ENCODE results near the gene DCX. TPM values are rescaled to one million over a fixed set of nuclear protein-coding genes. Genes with fewer than 3 reads are reported as not detected.

The DCX gene
- total and polyA plus RNA-seq, 9 of the 15 experiments (the other 6 are each of a cell fraction or from before 2014, with no cell fraction given), result not detected

DNA sequence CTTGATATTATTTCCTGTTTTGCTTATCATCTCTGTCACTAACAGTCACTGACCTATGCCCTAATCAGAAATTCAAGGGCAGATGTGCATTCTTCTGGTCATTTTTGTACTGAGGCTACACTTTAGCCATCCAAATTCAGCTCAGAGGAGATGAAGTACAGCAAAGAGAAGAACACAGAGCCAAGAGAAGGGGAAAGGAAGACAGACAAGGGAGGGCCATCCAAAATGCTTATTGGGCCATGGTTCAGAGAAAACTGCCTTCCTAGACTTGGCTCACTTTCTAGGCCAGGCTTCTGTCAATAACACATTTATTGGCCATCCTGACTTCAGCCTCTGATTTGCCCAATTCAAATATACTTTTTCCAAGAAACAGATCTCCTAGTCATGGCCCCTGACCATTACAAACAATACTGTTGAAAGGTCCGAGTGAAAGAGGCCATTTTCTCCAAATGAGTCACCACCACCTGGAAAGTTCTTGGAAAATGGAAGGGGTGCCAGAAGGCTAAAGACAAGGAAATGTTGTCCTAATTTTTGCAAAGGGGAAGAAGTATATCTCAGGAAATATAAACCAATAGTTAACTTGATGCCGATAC, 56.4 kb downstream of the DCX start:
- DNase-seq (ENCODE audit: extremely low read depth in 1 of 4, low spot score in 3 of 4) (no peak), FAIRE-seq (no peak), ATAC-seq (no peak)
- POLR2A ChIA-PET, result interaction anchor here (0.6 kb wide), 1 partner anchor 60 kb away, joined by 3 read pairs; no protein-coding TSS in a partner anchor
- no peaks in the 10 kb centered on the region for H3K36me3 ChIP-seq (ENCODE audit: control insufficient read depth, insufficient read depth, low read length)
- H3K9me1 ChIP-seq (ENCODE audit: control insufficient read depth, insufficient read depth, low read length), result no peaks in the 10 kb centered on the region
- H2AFZ ChIP-seq (ENCODE audit: low read depth, low read length), result no peak overlapping the region
- no peaks in the 10 kb centered on the region for H3K79me2 ChIP-seq (ENCODE audit: control insufficient read depth, insufficient read depth, low read length)
- H3K4me1 ChIP-seq (replicated peaks in 1 of 2; ENCODE audit: control insufficient read depth in 2 of 2, insufficient read depth in 2 of 2, low read length in 2 of 2), result no peaks in the 10 kb centered on the region
- H3K4me3 ChIP-seq, result no peak overlapping the region
- 0% methylated on average over 2 of the region's 2 CpGs for WGBS (ENCODE audit: insufficient coverage, low coverage, missing lambda C conversion rate)
- no peaks in the 10 kb centered on the region for H3K27me3 ChIP-seq (ENCODE audit: control insufficient read depth in 2 of 2, insufficient read depth in 2 of 2, low read length in 2 of 2)
- no peak overlapping the region for H3K27ac ChIP-seq (ENCODE audit: extremely low read depth, low read depth, low read length)
- intact Hi-C loops (cut with micrococcal nuclease) (no loop called here), in situ Hi-C loops (cut with MboI) (no loop called here)
- H4K20me1 ChIP-seq (replicated peaks; ENCODE audit: control insufficient read depth, insufficient read depth, low read length), result no peaks in the 10 kb centered on the region
- no peak overlapping the region for H3K4me2 ChIP-seq (ENCODE audit: insufficient read depth, low read length)
- no peak overlapping the region for H3K9ac ChIP-seq (ENCODE audit: insufficient read depth in 1 of 2, low read depth in 2 of 2, low read length in 2 of 2)
- no peaks in the 10 kb centered on the region for H3K9me3 ChIP-seq (replicated peaks; ENCODE audit: control insufficient read depth, insufficient read depth, low read depth, low read length)
- BruUV-seq (replicated peaks), result no TSS peak
- CTCF ChIA-PET (ENCODE audit: low intra/inter-chr PET ratio), result no interaction called here
- TF ChIP-seq YBX1 (IDR thresholded peaks at IDR 0.05), result no peak
- no peak for TF ChIP-seq TGIF2 (CRISPR knock-in tag; IDR thresholded peaks at IDR 0.05)
- TF ChIP-seq, protein P1, sequence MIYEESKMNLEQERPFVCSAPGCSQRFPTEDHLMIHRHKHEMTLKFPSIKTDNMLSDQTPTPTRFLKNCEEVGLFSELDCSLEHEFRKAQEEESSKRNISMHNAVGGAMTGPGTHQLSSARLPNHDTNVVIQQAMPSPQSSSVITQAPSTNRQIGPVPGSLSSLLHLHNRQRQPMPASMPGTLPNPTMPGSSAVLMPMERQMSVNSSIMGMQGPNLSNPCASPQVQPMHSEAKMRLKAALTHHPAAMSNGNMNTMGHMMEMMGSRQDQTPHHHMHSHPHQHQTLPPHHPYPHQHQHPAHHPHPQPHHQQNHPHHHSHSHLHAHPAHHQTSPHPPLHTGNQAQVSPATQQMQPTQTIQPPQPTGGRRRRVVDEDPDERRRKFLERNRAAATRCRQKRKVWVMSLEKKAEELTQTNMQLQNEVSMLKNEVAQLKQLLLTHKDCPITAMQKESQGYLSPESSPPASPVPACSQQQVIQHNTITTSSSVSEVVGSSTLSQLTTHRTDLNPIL (CRISPR knock-in tag; IDR thresholded peaks at IDR 0.05), result no peak
- TF ChIP-seq ZNF282 (CRISPR knock-in tag; IDR thresholded peaks at IDR 0.05), result no peak
- TF ChIP-seq, protein P2, sequence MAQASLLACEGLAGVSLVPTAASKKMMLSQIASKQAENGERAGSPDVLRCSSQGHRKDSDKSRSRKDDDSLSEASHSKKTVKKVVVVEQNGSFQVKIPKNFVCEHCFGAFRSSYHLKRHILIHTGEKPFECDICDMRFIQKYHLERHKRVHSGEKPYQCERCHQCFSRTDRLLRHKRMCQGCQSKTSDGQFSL (CRISPR knock-in tag; IDR thresholded peaks at IDR 0.05), result no peak
- TF ChIP-seq, protein P2 (tag; IDR thresholded peaks at IDR 0.05), result no peak
- no peak for TF ChIP-seq ZNF124 (CRISPR knock-in tag; IDR thresholded peaks at IDR 0.05)
- TF ChIP-seq HDGF (IDR thresholded peaks at IDR 0.05), result no peak
- TF ChIP-seq, protein P3, sequence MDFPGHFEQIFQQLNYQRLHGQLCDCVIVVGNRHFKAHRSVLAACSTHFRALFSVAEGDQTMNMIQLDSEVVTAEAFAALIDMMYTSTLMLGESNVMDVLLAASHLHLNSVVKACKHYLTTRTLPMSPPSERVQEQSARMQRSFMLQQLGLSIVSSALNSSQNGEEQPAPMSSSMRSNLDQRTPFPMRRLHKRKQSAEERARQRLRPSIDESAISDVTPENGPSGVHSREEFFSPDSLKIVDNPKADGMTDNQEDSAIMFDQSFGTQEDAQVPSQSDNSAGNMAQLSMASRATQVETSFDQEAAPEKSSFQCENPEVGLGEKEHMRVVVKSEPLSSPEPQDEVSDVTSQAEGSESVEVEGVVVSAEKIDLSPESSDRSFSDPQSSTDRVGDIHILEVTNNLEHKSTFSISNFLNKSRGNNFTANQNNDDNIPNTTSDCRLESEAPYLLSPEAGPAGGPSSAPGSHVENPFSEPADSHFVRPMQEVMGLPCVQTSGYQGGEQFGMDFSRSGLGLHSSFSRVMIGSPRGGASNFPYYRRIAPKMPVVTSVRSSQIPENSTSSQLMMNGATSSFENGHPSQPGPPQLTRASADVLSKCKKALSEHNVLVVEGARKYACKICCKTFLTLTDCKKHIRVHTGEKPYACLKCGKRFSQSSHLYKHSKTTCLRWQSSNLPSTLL (IDR thresholded peaks at IDR 0.05), result no peak
- no peak for TF ChIP-seq SMARCE1 (IDR thresholded peaks at IDR 0.05)

Measured in K562 (cell line).